Stimulated activated CD8-positive, alpha-beta memory T cell treated with anti-CD3 and anti-CD28 coated beads, Interleukin-4, amount 100 ng/mL, for 48 hours (primary cell): Measurements from ENCODE around the gene TKFC.

Experiments used
- DNase-seq: peaks from one replicate; pipeline ENCODE4 v3.0.0-alpha.2; 2020

The TKFC gene

GRCh38 chr11:61345954-61346843, 13.2 kb downstream of the TKFC start:
- no peak for DNase-seq

GRCh38 chr11:61347916-61348461, 15.0 kb downstream of the TKFC start:
- DNase-seq, result no peak

GRCh38 chr11:61349189-61349751, 16.2 kb downstream of the TKFC start:
- no peak for DNase-seq

GRCh38 chr11:61349916-61350315, 16.9 kb downstream of the TKFC start:
- DNase-seq, result no peak

- DNase-seq, result no peak
Measured at GRCh38 chr11:61350336-61350735, 17.3 kb downstream of the TKFC start.

- no peak for DNase-seq
Measured at GRCh38 chr11:61350803-61351202, 17.8 kb downstream of the TKFC start.

- DNase-seq, result no peak
Measured at GRCh38 chr11:61352038-61352437, 19.0 kb downstream of the TKFC start.

GRCh38 chr11:61353131-61354067, 20.4 kb downstream of the TKFC start:
- DNase-seq, result no peak

GRCh38 chr11:61354208-61354607, 21.2 kb downstream of the TKFC start:
- no peak for DNase-seq

- DNase-seq, result no peak
Measured at GRCh38 chr11:61356706-61357105, 23.7 kb downstream of the TKFC start.

GRCh38 chr11:61357233-61357893, 24.3 kb downstream of the TKFC start:
- no peak for DNase-seq

- no peak for DNase-seq
Measured at GRCh38 chr11:61357894-61358239, 24.8 kb downstream of the TKFC start.

- no peak for DNase-seq
Measured at GRCh38 chr11:61358566-61358965, 25.5 kb downstream of the TKFC start.

- no peak for DNase-seq
Measured at GRCh38 chr11:61359516-61359915, 26.5 kb downstream of the TKFC start.

GRCh38 chr11:61361237-61361740, 28.3 kb downstream of the TKFC start:
- DNase-seq, result no peak

- DNase-seq, result peak; percentile 93
Measured at GRCh38 chr11:61361741-61362541, 28.9 kb downstream of the TKFC start, which contains the start of the genes CYB561A3 and TMEM138. Gene CYB561A3, minus strand, starts transcription at chr11:61361882. Its CDS starts 5,169 bp downstream, at chr11:61356713. Gene TMEM138, plus strand, starts transcription at chr11:61362374. Its CDS starts 2,017 bp downstream, at chr11:61364391.

GRCh38 chr11:61362542-61362875, 29.5 kb downstream of the TKFC start:
- DNase-seq, result peak; percentile 49

GRCh38 chr11:61364012-61364675, 31.1 kb downstream of the TKFC start:
- no peak for DNase-seq

GRCh38 chr11:61367406-61367805, 34.4 kb downstream of the TKFC start:
- DNase-seq, result no peak

- DNase-seq, result no peak
Measured at GRCh38 chr11:61368646-61369045, 35.6 kb downstream of the TKFC start.
